COLO829 (cell line): ENCODE measurements around the gene AWAT1.
"Not testable (repeated sequence)": the region's sequence is repeated elsewhere in the genome, so short reads cannot be mapped to it uniquely, and the experiment has no call there.

Experiments
- DNase-seq: peaks from one replicate; pipeline ENCODE4 v3.0.0; 2012; ENCODE audit warnings: low spot score

Gene AWAT1

DNA sequence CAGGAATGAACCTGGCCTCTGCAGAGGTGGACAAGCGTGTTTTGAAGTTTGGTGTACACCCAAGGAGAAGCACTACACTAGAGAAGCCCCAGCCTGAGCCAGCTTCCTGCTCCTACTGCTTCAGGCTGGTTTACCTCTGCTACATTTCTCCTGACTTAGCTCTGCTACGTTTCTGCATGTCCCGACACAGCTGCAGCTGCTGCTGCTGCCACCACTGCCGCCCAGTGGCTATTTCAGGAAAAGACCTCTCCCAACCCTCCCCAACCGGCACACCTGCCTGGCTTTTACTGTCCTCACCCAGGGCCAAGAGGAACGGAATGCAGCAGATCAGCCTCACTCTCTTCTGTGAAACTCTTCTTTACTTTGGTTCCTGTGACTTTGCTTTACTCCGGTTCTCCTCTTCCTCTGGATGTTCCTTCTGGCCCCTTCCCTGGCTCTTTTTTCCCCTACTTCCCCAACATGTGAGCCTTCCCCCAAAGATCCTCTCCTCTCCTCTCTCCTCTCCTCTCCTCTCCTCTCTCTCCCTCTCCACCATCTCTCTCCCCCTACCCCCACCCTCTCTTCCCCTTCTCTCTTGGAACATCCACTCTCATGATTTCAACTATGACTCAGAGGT lies 28.6 kb downstream of the AWAT1 start:
- DNase-seq: peak; percentile 28

DNA sequence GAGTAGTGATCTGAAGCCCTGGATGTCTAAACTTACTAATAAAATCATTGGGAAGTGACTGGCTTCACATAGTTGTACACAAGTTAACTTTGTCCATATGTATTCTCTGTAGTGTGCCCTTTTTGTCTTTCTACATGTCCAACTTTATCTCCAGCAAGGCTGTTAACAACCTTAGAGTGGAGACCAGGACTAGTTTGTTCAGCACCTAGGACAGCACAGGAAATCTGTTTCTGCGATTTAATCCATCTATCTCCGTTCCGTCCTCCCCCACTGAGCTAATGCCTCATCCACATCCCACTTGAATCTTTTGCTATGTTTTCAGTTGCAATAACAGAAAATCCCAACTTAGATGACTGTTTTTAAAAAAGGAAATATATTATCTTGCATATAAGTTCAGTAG lies 30.3 kb downstream of the AWAT1 start:
- peak; percentile 5 for DNase-seq

DNA sequence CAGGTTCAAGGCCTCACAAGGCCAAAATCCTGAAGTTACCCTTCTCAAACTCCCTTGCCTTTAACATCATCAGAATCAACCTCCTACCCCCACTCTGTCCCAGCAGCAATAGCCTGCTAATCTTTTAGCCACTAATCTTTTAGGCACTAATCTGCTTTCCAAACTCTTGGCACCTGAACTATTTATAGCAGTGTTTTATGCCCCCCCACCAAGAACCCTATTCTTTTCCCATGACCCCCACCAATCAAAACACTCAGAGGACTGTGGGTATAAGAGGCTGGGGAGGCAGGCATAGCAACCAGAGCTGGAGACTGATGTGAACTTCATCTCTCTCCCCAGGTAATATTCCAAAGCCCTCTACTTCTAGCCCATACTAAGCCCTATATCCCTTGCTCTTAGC lies 33.6 kb downstream of the AWAT1 start, which contains the start of gene ARR3:
ARR3 (plus strand) TSS at position 301 of the 400 bp plus-strand sequence. CDS start 1,052 bp downstream, outside the sequence.
- DNase-seq: no peak

DNA sequence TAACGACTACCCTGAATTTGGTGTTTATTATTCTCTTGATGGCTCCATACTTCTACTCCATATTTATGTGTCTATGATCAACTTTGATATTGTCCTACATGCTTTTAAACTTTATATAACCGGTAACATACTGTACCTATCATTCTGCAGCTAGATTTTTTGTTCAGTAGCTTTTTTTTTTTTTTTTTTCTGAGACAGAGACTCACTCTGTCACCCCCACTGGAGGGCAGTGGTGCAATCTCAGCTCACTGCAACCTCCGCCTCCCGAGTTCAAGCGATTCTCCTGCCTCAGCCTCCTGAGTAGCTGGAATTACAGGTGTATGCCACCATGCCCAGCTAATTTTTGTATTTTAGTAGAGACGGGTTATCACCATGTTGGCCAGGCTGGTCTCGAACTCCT lies 39.6 kb downstream of the AWAT1 start:
- DNase-seq: not testable (repeated sequence)

DNA sequence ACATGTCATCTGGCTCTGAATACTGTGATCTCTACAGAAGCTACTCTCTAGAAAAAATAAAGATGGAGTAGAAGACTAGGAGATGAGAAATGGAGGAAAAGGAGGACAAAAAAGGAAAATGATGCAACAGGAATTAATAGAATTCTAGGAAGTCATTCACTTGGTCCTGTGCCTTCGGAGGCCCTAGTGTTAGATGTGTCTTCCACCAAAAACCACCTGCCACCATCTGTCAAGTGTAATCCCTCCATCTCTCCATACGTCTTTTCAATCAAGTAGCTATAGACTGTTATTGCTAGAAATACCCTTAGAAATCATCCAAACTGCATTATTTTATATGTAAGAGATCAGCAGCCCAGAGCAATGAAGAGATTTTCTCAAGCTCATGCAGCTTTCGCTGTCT lies 44.6 kb downstream of the AWAT1 start:
- no peak for DNase-seq

DNA sequence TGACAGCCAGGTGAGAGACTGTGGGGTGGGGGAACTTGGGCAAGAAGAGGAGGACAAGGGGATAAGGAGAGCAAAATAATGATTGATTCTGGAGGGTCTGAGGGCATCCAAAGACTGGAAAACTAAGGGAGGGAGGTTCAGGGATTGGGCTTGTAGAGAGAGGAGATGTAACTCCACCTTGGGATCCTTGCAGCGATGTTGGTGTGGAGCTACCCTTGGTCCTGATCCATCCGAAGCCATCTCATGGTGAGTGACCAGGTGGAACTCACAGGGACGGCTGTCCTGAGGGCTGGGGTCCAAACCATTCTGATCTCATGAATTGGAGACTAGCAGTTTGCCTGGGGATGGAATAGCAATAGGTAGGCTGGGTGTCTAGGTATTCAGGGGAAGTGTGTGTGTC lies 46.1 kb downstream of the AWAT1 start:
- DNase-seq: no peak

GRCh38 chrX:70281951-70282350 lies 47.5 kb downstream of the AWAT1 start, which contains the start of gene RAB41:
Gene RAB41, plus strand, starts transcription at chrX:70282172. Its CDS starts 46 bp downstream, at chrX:70282218.
- no peak for DNase-seq

GRCh38 chrX:70289168-70289792 lies 54.8 kb downstream of the AWAT1 start:
- DNase-seq: peak; percentile 7
